HG03521 (cell line): ENCODE results near the gene AKNA.
"Not testable (repeated sequence)": the region's sequence is repeated elsewhere in the genome, so short reads cannot be mapped to it uniquely, and the experiment has no call there.

ENCODE experiments used
- ATAC-seq: cut with Tn5 transposase; IDR thresholded peaks from one replicate; pipeline ENCODE4 v1.9.1; 2021; ENCODE audit warnings: mild to moderate bottlenecking, moderate library complexity; ENCODE audit not compliant: unreplicated experiment

The AKNA gene

DNA sequence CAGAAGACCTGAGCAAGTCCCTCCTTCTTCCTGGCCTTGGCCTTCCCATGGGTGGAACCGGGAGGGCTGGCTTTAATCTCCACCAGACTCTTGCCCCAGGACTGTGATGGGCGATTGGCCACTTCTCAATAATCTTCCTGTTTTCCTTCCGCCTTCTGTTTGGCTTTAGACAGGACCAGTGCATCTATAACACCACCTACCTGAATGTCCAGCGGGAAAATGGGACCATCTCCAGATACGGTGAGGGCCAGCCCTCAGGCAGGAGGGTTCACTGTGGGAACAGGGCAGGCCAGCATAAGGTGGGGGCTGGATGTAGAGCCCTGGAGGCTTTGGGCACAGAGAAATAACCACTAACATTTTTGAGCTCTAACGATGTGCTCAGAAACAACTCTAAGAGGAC is 63.9 kb downstream of the AKNA start:
- not testable (repeated sequence) for ATAC-seq

DNA sequence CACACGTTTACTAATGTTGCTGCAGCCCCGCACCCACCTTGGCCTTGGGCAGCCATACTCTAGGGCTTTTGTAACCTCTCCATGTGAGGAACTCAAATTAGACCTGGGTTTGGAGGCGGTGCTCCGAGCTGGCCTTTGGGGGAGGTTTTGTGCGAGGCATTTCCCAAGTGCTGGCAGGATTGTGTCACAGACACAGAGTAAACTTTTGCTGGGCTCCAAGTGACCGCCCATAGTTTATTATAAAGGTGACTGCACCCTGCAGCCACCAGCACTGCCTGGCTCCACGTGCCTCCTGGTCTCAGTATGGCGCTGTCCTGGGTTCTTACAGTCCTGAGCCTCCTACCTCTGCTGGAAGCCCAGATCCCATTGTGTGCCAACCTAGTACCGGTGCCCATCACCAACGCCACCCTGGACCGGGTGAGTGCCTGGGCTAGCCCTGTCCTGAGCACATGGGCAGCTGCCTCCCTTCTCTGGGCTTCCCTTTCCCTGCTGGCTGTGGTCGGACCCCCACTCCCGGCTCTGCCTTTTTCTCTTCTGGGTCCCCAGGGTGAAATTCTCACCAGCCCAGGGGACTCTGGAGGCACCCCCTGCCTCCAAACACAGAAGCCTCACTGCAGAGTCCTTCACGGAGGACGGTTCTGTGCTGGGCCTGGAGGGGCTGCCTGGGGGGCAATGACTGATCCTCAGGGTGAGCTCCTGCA is 64.8 kb downstream of the AKNA start, which contains the start of gene ORM1:
TSS of gene ORM1 (plus strand) at position 268 of the 701 bp plus-strand sequence. CDS start at position 304, 36 bp downstream.
- ATAC-seq: not testable (repeated sequence)

DNA sequence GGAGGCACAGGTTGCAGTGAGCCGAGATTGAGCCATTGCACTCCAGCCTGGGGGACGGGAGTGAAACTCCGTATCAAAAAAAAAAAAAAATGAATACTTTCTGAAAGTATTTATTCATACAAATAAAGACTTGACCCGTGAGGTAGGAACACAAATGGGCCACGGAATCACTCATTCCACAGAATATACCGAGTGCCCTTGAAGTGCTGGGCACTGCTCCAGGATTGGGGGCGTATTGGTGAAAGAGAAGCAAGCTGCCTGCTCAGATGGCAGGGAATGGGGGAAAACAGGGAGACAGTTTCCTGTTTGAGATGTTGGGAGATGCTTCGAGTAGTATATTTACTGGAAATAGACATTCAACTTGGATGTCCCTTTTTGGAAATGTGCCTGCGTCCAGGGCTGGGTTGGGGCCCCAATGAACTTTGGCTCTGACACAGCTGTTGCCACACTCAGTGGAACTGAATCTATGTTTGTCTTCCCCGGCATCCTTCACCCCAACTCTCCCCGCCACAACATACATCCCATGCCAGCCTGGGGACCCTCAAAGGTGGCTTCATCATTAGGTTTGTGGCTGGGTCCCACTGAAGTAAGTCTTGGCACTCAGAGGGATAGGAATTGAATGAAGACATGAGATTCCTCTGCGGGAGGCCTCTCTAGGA is 65.5 kb downstream of the AKNA start:
- ATAC-seq: not testable (repeated sequence)

DNA sequence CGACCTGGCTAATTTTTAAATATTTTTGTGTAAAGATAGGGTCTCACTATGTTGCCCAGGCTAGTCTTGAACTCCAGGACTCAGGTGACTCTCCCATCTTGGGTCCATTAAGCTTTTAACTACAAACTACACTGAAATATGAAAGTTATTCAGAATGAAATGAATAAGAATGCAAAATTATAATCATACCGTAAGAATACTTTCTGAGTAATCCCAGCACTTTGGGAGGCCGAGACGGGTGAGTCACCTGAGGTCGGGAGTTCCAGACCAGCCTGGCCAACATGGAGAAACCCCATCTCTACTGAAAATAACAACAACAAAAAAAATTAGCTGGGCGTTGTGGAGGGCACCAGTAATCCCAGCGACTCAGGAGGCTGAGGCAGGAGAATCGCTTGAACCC is 66.0 kb downstream of the AKNA start:
- ATAC-seq: no peak

DNA sequence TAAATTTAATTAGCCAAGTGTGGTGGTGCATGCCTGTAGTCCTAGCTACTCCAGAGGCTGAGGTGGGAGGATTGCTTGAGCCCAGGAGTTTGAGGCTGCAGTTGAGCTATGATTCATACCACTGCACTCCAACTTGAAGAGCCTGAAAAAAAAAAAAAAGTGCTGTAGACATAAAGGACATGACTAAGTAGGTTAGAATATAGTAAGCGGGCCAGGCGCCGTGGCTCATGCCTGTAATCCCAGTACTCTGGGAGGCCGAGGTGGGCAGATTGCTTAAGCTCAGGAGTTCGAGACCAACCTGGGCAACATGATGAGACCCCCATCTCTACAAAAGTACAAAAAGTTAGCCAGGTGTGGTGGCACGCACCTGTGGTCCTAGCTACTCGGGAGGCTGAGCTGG is 67.1 kb downstream of the AKNA start:
- ATAC-seq: not testable (repeated sequence)

DNA sequence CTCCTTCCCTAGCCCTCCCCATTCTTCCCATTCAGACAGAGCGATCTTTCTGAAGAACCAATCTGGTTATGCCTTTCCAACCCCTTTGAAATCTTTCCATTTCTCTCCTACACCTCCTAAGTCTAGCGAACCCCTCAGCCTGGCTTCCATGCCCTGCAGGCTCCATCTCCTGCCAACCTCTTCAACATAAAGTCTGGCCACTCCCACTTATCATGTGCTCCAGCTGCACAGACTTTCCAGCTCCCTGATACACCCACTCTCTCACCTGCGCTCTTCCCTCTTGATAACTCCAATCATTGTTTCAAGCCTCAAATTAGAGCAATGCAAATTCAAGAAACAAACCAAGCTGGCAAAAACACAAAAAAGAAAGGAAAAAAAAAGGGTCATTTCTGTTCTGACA is 68.6 kb downstream of the AKNA start:
- no peak for ATAC-seq

DNA sequence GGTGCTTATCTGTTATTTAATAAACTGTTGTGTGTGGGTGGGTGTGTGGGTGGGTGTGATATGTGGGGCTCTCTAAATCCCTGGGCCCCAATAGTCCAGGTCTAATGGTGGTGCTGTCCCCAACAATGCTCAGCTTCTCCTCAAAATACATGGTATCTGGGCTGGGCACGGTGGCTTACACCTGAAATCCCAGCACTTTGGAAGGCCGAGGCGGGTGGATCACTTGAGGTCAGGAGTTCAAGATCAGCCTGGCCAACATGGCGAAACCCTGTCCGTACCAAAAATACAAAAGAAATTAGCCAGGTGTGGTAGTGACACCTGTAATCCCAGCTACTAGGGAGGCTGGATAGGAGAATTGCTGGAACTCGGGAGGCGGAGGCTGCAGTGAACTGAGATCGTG is 69.4 kb downstream of the AKNA start:
- ATAC-seq: no peak

DNA sequence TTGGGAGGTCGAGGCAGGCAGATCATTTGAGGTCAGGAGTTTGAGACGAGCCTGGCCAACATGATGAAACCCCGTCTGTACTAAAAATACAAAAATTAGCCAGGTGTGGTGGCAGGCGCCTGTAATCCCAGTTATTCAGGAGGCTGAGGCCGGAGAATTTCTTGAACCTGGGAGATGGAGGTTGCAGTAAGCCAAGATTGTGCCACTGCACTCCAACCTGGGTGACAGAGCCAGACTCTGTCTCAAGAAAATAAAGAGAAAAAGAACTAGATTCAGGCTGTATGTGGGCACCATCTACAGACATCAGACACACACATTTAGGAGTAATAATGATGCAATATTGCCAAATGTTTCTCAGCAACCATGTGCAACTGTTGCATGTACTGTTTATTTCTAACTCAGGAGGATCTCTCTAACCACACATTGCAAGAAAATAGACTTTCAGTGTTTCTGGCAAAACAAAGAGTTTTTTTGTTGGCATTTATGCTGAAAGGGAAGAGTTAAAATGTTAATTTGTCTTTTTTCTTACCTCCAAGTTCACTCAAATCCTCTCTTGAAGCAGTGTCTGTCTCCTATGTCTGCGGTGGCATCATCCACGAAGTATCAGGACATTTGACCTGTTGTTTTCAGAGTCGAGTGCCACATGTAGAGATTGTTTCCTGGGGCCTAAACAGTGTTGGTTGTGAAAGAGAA is 70.0 kb downstream of the AKNA start:
- no peak for ATAC-seq

DNA sequence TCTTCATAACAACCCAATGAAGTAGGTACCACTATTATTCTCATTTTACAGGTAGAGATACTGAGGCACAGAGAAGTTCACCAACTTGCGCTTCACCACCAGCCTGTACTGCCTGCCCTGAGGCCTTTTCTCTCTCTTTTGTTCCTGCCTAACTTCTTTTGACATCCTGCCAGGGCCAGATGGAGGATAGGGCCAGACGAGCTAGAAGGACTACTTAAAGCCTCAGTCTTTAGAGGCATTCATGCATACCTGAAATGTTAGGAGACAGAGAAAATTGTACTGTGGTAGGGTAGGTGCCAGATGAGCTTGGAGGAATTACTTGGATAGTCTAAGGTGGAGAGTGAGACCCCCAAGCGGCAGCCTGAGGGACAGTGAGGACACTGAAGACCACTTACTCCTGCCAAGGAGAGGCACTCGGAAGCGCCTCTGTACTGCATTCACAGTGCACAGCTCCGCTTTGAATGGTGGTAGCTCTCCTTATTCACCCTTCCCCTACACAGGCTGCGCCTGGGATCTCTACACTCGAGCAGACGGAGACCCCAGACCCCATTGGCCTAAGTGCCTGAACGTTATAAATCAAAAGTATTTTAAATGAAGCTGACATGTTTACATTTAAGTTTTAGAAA is 71.1 kb downstream of the AKNA start:
- no peak for ATAC-seq

DNA sequence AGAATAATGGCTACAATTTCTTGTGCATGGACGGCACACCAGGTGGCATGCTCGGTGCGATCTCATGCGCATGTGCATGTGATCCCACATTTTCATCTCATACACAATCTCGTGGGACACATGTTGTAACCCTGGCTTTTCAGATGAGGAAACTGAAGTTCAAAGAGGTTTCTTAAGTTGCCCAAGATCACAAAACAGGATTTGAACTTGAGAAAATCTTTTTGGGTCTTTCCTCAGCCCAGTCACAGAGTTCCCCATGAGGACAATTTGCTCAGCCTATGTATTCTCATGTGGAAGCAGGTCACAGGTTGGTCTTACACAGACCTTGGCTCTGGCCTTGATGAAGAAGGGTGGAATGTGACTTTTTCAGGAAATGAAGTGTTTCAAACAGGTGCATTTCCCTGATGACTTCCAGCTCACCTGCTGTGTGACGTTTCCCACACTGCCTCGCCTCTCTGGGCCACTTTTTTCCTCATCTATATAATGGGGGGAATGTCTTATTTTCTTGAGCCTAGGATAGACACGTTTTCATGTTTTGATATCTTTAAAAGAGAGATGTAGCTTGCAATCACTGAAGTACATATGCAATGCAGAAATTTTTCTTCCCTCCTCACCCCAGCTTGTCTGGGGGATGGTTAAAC is 71.9 kb downstream of the AKNA start:
- ATAC-seq: no peak

DNA sequence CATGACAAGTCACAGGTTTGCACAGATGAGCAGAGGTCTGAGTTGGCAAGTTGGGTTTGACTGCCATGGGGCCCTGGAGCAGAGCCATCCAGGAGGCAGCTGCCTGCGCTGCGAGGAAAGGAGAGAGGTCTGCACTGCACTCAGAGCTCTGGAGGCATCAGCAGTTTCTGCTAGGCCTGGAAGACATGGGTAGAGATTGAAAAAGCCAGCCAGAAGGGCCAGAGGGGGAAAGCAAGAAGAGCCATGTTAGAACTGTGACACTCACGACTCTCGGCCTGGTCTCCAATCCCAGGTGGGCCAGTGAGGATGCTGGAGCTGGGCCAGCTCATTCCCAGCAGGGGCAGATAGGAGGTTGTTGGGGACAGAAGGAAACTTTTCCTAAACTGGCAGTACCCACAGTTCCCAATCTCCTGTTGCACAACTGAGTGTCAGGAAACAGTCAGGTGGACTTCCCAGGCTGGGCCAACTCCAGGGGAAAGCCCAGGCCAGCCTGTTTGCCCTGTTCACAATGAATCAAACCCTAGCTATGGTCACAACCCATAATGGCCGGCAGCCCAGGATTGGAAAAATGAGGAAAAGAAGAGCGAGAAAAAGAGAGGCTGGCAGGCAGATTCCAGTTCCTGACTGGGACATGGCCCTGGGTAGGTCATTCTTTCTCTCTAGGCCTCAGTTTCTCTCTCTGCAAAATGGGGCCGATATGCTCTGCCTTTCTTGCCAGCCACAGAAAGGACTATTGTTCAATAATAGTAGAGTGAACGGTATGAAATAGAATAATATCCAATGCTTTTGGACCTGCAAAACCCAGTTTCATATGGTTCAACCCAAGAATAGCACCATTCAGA is 72.7 kb downstream of the AKNA start:
- ATAC-seq: no peak

DNA sequence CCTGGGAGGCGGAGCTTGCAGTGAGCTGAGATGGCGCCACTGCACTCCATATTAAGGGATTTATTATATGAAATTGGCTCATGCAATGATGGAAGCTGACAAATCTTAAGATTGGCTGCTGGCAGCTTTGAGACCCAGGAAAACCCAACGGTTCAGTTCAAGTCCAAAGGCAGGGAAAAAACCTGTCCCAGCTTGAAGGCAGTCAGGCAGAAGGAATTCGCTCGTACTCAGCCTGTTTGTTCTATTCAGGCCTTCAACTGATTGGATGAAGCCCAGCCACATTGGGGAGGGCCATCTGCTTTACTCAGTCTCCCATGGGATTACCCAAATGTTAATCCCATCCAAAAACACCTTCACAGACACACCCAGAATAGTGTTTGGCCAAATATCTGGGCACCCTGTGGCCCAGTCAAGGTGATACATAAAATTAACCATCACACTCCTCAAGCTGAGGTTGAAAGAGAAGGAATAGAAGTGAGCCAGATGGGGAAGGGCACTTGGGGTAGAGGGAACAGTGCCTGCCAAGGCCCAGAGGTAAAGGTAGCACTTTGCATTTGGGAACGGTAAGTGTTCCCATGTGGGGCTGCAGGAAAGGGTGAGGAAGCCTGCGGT is 73.4 kb downstream of the AKNA start:
- ATAC-seq: no peak

DNA sequence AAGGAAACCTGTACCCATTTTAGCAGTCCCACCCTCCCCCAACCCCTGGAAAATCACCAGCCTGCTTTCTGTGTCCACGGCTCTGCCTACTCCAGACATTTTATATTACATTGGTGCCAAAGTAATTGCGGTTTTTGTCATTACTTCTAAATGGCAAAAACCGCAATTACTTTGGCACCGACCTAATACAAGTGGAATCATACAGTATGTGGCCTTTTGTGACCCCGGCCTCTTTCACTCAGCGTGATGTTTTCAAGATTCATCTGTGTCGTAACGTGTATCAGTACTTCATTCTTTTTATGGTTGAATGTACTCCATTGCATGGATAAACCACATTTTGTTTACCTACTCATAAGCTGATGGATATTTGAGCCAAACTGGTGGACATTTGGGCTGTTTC is 74.6 kb downstream of the AKNA start:
- no peak for ATAC-seq

DNA sequence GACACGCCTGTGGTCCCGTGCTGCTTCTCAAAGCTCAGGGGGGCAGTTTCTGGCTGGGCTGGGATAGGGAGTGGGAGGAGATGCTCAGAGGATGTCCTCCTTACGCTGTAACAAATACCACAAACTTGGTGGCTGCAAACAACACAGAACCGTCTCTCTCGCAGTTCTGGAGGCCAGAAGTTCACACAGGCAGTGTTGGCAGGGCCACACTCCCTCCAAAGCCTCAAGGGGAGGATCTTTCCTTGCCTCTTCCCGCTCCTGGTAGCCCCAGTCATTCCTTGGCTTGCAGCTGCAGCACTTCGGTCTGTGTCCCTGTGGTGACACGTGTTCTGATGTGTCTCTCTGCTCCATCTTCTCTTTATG is 75.3 kb downstream of the AKNA start:
- ATAC-seq: no peak

DNA sequence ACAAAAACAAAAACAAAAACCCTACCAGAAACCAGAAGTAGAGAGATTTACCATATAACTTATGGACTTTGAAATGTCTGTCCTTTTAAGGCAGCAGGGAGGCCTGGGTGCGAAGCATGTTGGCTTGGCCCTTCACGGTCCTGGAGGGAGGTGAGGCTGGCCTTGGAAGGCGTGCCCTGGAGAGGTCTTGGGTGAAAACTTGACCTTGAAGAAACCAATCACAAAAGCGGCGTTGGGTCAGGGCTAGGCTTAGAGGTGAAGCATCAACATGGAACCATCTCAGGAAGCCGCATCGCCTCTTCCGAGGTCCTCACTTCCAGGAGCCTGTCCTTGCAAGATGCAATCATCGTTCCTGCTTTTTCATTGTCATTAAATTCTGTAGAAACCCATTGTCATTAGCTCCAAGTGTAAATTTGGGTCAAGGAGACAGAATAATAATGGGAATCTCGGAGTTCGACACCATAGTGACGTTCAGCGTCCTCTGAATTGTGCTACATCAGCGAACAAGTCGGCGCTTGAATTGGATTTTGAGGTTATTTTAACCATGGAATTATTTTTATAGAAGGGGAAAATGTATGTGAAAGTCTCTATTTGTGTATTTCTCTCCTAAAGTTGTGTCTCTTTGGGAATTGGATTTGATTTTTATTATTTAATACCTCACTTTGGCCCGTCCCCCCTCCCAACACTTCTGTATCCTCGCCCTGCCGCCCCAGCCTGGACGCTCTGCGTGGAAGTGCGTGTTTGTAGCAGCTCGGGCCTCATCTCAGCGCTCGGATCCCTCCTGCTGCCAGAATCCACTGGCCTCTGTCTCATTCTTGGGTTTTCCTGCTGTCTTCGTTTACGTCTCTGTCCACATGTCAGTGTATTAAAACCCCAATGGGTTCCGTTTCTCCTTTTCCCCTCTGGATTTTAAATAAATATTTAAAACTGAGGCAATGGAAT is 75.9 kb downstream of the AKNA start:
- ATAC-seq: no peak

DNA sequence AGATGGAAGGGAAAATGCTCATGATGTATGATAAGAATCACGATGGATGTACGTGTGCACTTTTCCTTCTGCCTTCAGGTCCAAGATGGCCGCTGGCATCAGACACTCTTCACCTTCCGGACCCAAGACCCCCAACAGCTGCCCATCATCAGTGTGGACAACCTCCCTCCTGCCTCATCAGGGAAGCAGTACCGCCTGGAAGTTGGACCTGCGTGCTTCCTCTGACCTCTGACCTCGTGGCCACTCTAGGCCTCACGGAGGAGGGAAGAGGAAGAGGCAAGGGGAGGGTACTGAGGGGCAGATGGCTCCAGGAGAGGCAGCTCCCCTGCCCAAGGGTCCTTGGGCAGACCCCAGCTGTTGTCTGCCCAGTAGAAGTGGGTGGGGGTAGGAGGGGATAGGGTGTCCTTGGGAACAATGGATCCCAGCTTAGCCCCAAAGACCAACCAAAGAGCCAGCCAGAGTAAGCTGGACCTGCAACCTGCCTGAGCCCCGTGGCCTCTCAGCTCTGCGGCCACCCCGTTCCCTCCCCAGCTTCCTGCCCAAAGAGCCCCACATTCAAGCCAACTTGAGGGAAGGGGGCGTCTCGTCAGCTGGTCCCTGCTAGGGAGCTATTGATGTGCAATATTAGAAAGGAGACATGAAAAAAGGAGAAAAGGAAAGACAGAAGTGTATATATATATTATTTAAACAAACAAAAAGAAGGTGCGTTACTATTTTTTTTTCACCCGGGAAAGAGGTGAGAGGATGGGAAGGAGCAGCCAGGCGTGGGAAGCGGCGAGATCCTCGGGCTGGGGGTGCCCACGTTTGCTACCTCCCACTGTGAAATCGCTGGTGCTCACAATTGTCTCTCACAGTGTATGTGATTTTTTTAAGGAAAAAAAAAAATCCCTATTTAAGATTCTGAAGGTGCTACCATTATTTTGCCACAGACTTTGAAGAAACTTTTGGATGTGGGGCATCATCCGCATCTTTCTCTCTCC is 77.0 kb downstream of the AKNA start:
- no peak for ATAC-seq

DNA sequence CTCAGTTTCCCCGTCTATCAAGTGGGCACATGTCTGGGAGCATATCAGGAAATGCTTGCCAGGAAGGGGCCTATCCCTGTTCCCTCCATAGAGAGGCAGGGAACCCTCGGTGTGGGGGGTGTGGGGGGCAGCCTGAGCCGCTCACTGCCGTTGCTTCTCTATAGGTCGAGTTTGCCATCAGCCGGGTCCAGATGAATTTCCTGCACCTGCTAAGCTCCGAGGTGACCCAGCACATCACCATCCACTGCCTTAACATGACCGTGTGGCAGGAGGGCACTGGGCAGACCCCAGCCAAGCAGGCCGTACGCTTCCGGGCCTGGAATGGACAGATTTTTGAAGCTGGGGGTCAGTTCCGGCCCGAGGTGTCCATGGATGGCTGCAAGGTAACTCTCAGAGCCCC is 78.7 kb downstream of the AKNA start:
- no peak for ATAC-seq
